Lower leg skin (tissue), 4 donors: Measurements from ENCODE around the gene ROR2. TPM values are rescaled to one million over a fixed set of nuclear protein-coding genes. Genes with fewer than 3 reads are reported as not detected.
"Not testable (repeated sequence)": the region's sequence is repeated elsewhere in the genome, so short reads cannot be mapped to it uniquely, and the experiment has no call there.

Source experiments
- DNase-seq, 2 donors: peaks; one replicate each; pipeline ENCODE4 v3.0.0-alpha.2; 2019; ENCODE audit warnings: low spot score in 2 of 2
- H3K4me3 ChIP-seq: fragments of 200-600 bp; sonication (generic); 2 replicates; pipeline ENCODE4 v1.5.1; 2017; ENCODE audit warnings: mild to moderate bottlenecking, low read depth; ENCODE audit not compliant: poor library complexity, severe bottlenecking
- POLR2A ChIP-seq, 2 donors: fragments of 450-650 bp; IDR thresholded peaks; one replicate each; pipeline ENCODE4 v1.6.1; 2016 to 2017; ENCODE audit warnings: antibody characterized with exemption in 2 of 2, mild to moderate bottlenecking in 1 of 2, moderate library complexity in 1 of 2
- WGBS, 2 donors: methylation state at CpG; one replicate each; pipeline ENCODE4 v1.1.5; 2018; 5-methylcytosine and 5-hydroxymethylcytosine counted together
- intact Hi-C: fragments of 100-400 bp; cut with DNase I; formaldehyde crosslinking; loops from one replicate; pipeline ENCODE4 v1.15.0; 2023; ENCODE audit warnings: low total_unique reads
- total RNA-seq, 4 donors: library from RNA; depleted of rRNA; stranded (reverse); fragments of >200 nt; gene quantifications; one replicate each; pipeline ENCODE4 v1.1.0, GENCODE V29; 2016
- TF ChIP-seq, protein P1 (sequence below), 3 donors: fragments of 450-650 bp; IDR thresholded peaks; one replicate each; pipeline ENCODE4 v1.5.1; 2016; ENCODE audit warnings: antibody characterized with exemption in 3 of 3, mild to moderate bottlenecking in 3 of 3, moderate library complexity in 2 of 3

The ROR2 gene
- total RNA-seq, 4 donors from 2014 or later = 2.3 to 8.7 (median 5.8) TPM

- no peak for TF ChIP-seq POLR2A (IDR thresholded peaks at IDR 0.05)
- TF ChIP-seq, protein P1, sequence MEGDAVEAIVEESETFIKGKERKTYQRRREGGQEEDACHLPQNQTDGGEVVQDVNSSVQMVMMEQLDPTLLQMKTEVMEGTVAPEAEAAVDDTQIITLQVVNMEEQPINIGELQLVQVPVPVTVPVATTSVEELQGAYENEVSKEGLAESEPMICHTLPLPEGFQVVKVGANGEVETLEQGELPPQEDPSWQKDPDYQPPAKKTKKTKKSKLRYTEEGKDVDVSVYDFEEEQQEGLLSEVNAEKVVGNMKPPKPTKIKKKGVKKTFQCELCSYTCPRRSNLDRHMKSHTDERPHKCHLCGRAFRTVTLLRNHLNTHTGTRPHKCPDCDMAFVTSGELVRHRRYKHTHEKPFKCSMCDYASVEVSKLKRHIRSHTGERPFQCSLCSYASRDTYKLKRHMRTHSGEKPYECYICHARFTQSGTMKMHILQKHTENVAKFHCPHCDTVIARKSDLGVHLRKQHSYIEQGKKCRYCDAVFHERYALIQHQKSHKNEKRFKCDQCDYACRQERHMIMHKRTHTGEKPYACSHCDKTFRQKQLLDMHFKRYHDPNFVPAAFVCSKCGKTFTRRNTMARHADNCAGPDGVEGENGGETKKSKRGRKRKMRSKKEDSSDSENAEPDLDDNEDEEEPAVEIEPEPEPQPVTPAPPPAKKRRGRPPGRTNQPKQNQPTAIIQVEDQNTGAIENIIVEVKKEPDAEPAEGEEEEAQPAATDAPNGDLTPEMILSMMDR (IDR thresholded peaks at IDR 0.05) = no peak
- WGBS, 2 donors = 55 to 72% methylated on average over 2 of the region's 2 CpGs
- H3K4me3 ChIP-seq = no peak overlapping the region
- DNase-seq = no peak
- intact Hi-C loops = no loop called here
Measured at GRCh38 chr9:91555132-91555531, 394.9 kb downstream of the ROR2 start.

DNA sequence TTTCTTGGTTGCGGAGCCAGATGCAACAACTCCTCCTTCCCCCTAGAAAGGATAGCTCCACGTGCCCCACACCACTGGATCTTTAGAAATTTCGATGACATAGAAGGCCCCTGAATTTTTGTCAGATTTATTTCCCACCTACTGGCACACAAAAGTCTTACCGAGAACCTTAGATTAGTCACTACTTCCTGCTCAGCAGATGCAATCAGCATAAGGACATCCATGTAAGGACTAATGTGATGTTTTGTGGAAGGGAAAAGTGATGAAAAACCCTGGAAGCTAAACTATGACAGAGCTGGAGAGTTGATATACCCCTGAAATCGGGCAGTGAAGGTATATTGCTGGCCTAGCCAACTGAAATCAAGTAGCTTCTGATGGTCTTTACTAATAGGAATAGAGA lies 400.9 kb downstream of the ROR2 start:
- DNase-seq = no peak
- H3K4me3 ChIP-seq = no peak overlapping the region
- TF ChIP-seq, protein P1 (IDR thresholded peaks at IDR 0.05) = no peak
- no peak for TF ChIP-seq POLR2A (IDR thresholded peaks at IDR 0.05)
- 85 to 90% methylated on average over 5 of the region's 5 CpGs for WGBS, 2 donors
- intact Hi-C loops = no loop called here

DNA sequence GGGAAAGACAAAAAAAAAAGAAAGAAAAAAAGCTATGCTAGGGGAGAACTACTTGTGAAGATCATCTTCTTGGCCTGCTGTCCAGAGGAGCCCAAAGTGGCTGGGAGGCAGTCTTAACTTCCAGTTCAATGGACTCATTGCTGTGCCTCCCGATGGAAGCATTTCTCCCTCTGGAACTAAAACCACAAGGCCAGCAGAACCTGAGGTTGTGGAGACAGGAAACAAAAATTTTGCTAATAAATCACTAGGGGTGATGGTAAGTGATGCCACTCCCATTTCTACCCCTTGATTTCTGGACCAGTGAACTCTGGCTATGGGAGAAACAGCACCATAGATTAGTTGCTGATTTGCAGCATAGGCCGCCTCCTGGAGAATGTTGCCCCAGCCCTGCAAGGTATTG lies 402.9 kb downstream of the ROR2 start:
- no peak for DNase-seq
- H3K4me3 ChIP-seq = no peak overlapping the region
- no peak for TF ChIP-seq POLR2A (IDR thresholded peaks at IDR 0.05)
- TF ChIP-seq, protein P1 (IDR thresholded peaks at IDR 0.05) = no peak
- 86 to 96% methylated on average over 2 of the region's 2 CpGs for WGBS, 2 donors
- intact Hi-C loops = no loop called here

- TF ChIP-seq POLR2A (IDR thresholded peaks at IDR 0.05) = no peak
- TF ChIP-seq, protein P1 (IDR thresholded peaks at IDR 0.05) = no peak
- 42 to 59% methylated on average over 4 of the region's 4 CpGs for WGBS, 2 donors
- H3K4me3 ChIP-seq = no peak overlapping the region
- intact Hi-C loops = no loop called here
- DNase-seq = no peak
Measured at GRCh38 chr9:91546574-91546973, 403.5 kb downstream of the ROR2 start.

- 67 to 73% methylated on average over 3 of the region's 3 CpGs for WGBS, 2 donors
- no peak for DNase-seq
Measured at GRCh38 chr9:91541734-91542133, 408.3 kb downstream of the ROR2 start.

DNA sequence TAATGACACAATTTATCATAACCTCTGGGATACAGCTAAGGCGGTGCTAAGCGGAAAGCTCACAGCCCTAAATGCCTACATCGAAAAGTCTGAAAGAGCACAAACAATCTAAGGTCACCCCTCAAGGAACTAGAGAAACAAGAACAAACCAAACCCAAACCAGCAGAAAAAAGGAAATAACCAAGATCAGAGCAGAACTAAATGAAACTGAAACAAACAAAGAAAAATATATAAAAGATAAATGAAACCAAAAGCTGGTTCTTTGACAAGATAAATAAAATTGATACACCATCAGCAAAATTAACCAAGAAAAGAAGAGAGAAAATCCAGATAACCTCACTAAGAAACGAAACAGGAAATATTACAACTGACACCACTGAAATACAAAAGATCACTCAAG lies 409.5 kb downstream of the ROR2 start:
- DNase-seq, intact Hi-C loops, H3K4me3 ChIP-seq: not testable (repeated sequence)
- WGBS, 2 donors = 85 to 92% methylated on average over 4 of the region's 4 CpGs

More at GRCh38 chr9:91541734-91542133, 408.3 kb downstream of the ROR2 start:
- TF ChIP-seq POLR2A (IDR thresholded peaks at IDR 0.05) = no peak
- TF ChIP-seq, protein P1 (IDR thresholded peaks at IDR 0.05) = no peak
- H3K4me3 ChIP-seq = no peak overlapping the region
- intact Hi-C loops = no loop called here
